ENCODE data around the gene CHIC2. TPM values are rescaled to one million over a fixed set of nuclear protein-coding genes. Genes with fewer than 3 reads are reported as not detected.
A peak's percentile ranks its signal among the peaks of the same experiment; 100 is the strongest.

Gene CHIC2
- total and polyA plus RNA-seq, 8 donors, result 3.9 to 11.5 (median 7.0) TPM

- no peaks in the 10 kb centered on the region for H3K9me3 ChIP-seq
- 96 to 98% methylated on average over 3 of the region's 3 CpGs for whole genome bisulfite sequencing, 2 donors
These were observed 71.6 kb downstream of the CHIC2 start for GRCh38 chr4:53992785-53993184.

DNA sequence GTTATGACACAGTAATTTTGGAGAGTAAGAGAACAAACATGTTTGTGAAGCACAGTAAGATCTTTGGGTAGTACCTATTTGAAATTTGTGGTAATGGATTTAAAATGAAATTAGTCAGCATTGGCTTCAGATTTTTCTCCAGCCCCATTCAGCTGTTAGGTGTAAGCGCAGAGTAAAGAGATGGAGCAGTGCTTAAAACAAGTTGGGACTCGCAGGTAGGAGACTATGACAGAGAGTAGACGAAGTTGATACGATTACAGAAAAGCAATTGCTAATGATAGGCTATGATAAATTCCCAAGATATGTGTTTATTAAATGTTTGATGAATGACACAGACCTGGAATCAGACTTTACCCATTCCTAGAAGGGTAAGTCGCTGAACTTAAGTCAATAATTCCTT is 72.6 kb downstream of the CHIC2 start:
- no peaks in the 10 kb centered on the region for H3K36me3 ChIP-seq
- no peak for DNase-seq
- WGBS, 2 donors, result 96 to 97% methylated on average over 5 of the region's 5 CpGs
- H3K27me3 ChIP-seq, result no peaks in the 10 kb centered on the region
- TF ChIP-seq, protein P1, sequence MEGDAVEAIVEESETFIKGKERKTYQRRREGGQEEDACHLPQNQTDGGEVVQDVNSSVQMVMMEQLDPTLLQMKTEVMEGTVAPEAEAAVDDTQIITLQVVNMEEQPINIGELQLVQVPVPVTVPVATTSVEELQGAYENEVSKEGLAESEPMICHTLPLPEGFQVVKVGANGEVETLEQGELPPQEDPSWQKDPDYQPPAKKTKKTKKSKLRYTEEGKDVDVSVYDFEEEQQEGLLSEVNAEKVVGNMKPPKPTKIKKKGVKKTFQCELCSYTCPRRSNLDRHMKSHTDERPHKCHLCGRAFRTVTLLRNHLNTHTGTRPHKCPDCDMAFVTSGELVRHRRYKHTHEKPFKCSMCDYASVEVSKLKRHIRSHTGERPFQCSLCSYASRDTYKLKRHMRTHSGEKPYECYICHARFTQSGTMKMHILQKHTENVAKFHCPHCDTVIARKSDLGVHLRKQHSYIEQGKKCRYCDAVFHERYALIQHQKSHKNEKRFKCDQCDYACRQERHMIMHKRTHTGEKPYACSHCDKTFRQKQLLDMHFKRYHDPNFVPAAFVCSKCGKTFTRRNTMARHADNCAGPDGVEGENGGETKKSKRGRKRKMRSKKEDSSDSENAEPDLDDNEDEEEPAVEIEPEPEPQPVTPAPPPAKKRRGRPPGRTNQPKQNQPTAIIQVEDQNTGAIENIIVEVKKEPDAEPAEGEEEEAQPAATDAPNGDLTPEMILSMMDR (IDR thresholded peaks at IDR 0.05), result no peak
- no peak for ATAC-seq
- intact Hi-C loops (cut with DNase I), result no loop called here
- no peak for FAIRE-seq
- no peak overlapping the region for H3K27ac ChIP-seq
- no peaks in the 10 kb centered on the region for H3K9me3 ChIP-seq
- H3K4me3 ChIP-seq, result no peak overlapping the region
- no peaks in the 10 kb centered on the region for H3K4me1 ChIP-seq

More at GRCh38 chr4:53992785-53993184, 71.6 kb downstream of the CHIC2 start:
- no peaks in the 10 kb centered on the region for H3K27me3 ChIP-seq
- intact Hi-C loops (cut with DNase I), result no loop called here
- ATAC-seq (no peak), DNase-seq (no peak), FAIRE-seq (no peak)
- no peak overlapping the region for H3K27ac ChIP-seq
- H3K36me3 ChIP-seq, result no peaks in the 10 kb centered on the region
- TF ChIP-seq, protein P1 (IDR thresholded peaks at IDR 0.05), result no peak
- H3K4me3 ChIP-seq, result no peak overlapping the region
- no peaks in the 10 kb centered on the region for H3K4me1 ChIP-seq

DNA sequence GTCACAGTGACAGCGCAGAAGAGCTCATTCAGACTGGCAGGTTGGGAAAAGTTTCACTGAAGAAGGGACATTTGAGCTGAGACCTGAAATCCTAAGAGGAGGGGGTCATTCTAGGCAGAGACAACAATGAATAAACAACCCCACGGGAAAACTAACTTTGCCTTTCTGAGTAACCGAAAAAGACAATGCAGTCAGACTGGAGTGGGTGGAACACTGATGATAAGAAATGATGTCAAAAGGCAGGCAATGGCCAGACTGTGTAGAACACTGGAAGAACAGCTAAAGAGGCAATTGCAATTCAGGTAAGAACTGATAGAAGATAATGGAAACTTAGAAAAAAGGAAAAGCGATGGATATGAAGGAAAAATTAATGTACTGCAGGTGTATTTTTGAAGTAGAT is 73.8 kb downstream of the CHIC2 start:
- FAIRE-seq (no peak), DNase-seq (no peak), ATAC-seq (no peak)
- TF ChIP-seq, protein P1 (IDR thresholded peaks at IDR 0.05), result no peak
- no peaks in the 10 kb centered on the region for H3K9me3 ChIP-seq
- H3K27ac ChIP-seq, result no peak overlapping the region
- intact Hi-C loops (cut with DNase I), result no loop called here
- H3K4me1 ChIP-seq, result no peaks in the 10 kb centered on the region
- WGBS, 2 donors, result 82 to 83% methylated on average over 4 of the region's 4 CpGs
- no peak overlapping the region for H3K4me3 ChIP-seq
- H3K36me3 ChIP-seq, result no peaks in the 10 kb centered on the region
- H3K27me3 ChIP-seq, result no peaks in the 10 kb centered on the region

- intact Hi-C loops (cut with DNase I), result no loop called here
- no peaks in the 10 kb centered on the region for H3K27me3 ChIP-seq
- H3K4me1 ChIP-seq, result no peaks in the 10 kb centered on the region
- WGBS, 2 donors, result 86 to 92% methylated on average over 1 of the region's 1 CpG
- H3K36me3 ChIP-seq, result no peaks in the 10 kb centered on the region
- TF ChIP-seq, protein P1 (IDR thresholded peaks at IDR 0.05), result no peak
- no peak for DNase-seq
- no peak overlapping the region for H3K27ac ChIP-seq
- ATAC-seq, result peak in 2 of 4 donors; percentile 28 to 56
- no peak for FAIRE-seq
- H3K4me3 ChIP-seq, result no peak overlapping the region
- no peaks in the 10 kb centered on the region for H3K9me3 ChIP-seq
These were observed 76.6 kb downstream of the CHIC2 start for GRCh38 chr4:53987761-53988171.

GRCh38 chr4:53986062-53986461 is 78.3 kb downstream of the CHIC2 start:
- DNase-seq (no peak), ATAC-seq (no peak), FAIRE-seq (no peak)
- H3K27me3 ChIP-seq, result no peaks in the 10 kb centered on the region
- H3K27ac ChIP-seq, result no peak overlapping the region
- intact Hi-C loops (cut with DNase I), result no loop called here
- TF ChIP-seq, protein P1 (IDR thresholded peaks at IDR 0.05), result no peak
- H3K4me3 ChIP-seq, result no peak overlapping the region
- no peaks in the 10 kb centered on the region for H3K9me3 ChIP-seq
- H3K4me1 ChIP-seq, result no peaks in the 10 kb centered on the region
- H3K36me3 ChIP-seq, result no peaks in the 10 kb centered on the region

Measured in pancreas (tissue), 10 donors.